ENCODE results near the gene OGDH.

The OGDH gene

GRCh38 chr7:44629829-44630522 is 23.5 kb downstream of the OGDH start:
- peaks cover 59% of the 10 kb centered on the region for H3K4me1 ChIP-seq (ENCODE audit: insufficient read depth, low read length, severe bottlenecking)
- no peak overlapping the region for H2AFZ ChIP-seq (ENCODE audit: low read length)
- H3K27me3 ChIP-seq (ENCODE audit: insufficient read depth, low read length) = no peaks in the 10 kb centered on the region
- H4K20me1 ChIP-seq (ENCODE audit: insufficient read depth, low read length) = no peaks in the 10 kb centered on the region
- H3K36me3 ChIP-seq (ENCODE audit: insufficient read depth, low read length) = peaks cover 25% of the 10 kb centered on the region
- H3F3A ChIP-seq (ENCODE audit: insufficient read depth, low read length) = no peaks in the 10 kb centered on the region
- peak overlapping the region; percentile 95 for H3K27ac ChIP-seq (ENCODE audit: low read depth, low read length, poor library complexity, severe bottlenecking)
- no peaks in the 10 kb centered on the region for H3K9me3 ChIP-seq (ENCODE audit: low read length)
- peak overlapping the region; percentile 49; the same call in 1 of the 2 replicates for H3K9ac ChIP-seq (ENCODE audit: low read length)
- peak overlapping the region; percentile 39 for H3K4me3 ChIP-seq (ENCODE audit: low read depth, low read length, poor library complexity, severe bottlenecking)
- H3K9me2 ChIP-seq (ENCODE audit: low read depth, low read length) = no peaks in the 10 kb centered on the region
- peak overlapping the region; percentile 60 for H3K4me2 ChIP-seq (ENCODE audit: low read length)
- H3K79me2 ChIP-seq (ENCODE audit: insufficient read depth, low read length) = peaks cover 2% of the 10 kb centered on the region; the same call in 1 of the 2 replicates
- TF ChIP-seq EZH2 (IDR thresholded peaks at IDR 0.05; ENCODE audit: borderline replicate concordance, low read length) = no peak
- no peak for TF ChIP-seq CTCF (IDR thresholded peaks at IDR 0.05; ENCODE audit: low read length)

GRCh38 chr7:44630792-44631457 is 24.5 kb downstream of the OGDH start:
- no peak overlapping the region for H3K4me3 ChIP-seq (ENCODE audit: low read depth, low read length, poor library complexity, severe bottlenecking)
- H3K9me2 ChIP-seq (ENCODE audit: low read depth, low read length) = no peaks in the 10 kb centered on the region
- no peaks in the 10 kb centered on the region for H3K79me2 ChIP-seq (ENCODE audit: insufficient read depth, low read length)
- no peaks in the 10 kb centered on the region for H3K9me3 ChIP-seq (ENCODE audit: low read length)
- H3K9ac ChIP-seq (ENCODE audit: low read length) = peak overlapping the region; percentile 49; the same call in 1 of the 2 replicates
- TF ChIP-seq CTCF (IDR thresholded peaks at IDR 0.05; ENCODE audit: low read length) = no peak
- TF ChIP-seq EZH2 (IDR thresholded peaks at IDR 0.05; ENCODE audit: borderline replicate concordance, low read length) = no peak
- peak overlapping the region; percentile 60 for H3K4me2 ChIP-seq (ENCODE audit: low read length)
- H3K36me3 ChIP-seq (ENCODE audit: insufficient read depth, low read length) = peaks cover 16% of the 10 kb centered on the region
- H3F3A ChIP-seq (ENCODE audit: insufficient read depth, low read length) = no peaks in the 10 kb centered on the region
- peak overlapping the region; percentile 95 for H3K27ac ChIP-seq (ENCODE audit: low read depth, low read length, poor library complexity, severe bottlenecking)
- no peaks in the 10 kb centered on the region for H3K27me3 ChIP-seq (ENCODE audit: insufficient read depth, low read length)
- H4K20me1 ChIP-seq (ENCODE audit: insufficient read depth, low read length) = no peaks in the 10 kb centered on the region
- H2AFZ ChIP-seq (ENCODE audit: low read length) = no peak overlapping the region
- H3K4me1 ChIP-seq (ENCODE audit: insufficient read depth, low read length, severe bottlenecking) = peaks cover 59% of the 10 kb centered on the region

GRCh38 chr7:44631458-44632115 is 25.2 kb downstream of the OGDH start:
- no peaks in the 10 kb centered on the region for H3K9me2 ChIP-seq (ENCODE audit: low read depth, low read length)
- no peaks in the 10 kb centered on the region for H3K79me2 ChIP-seq (ENCODE audit: insufficient read depth, low read length)
- TF ChIP-seq CTCF (IDR thresholded peaks at IDR 0.05; ENCODE audit: low read length) (no peak), EZH2 (IDR thresholded peaks at IDR 0.05; ENCODE audit: borderline replicate concordance, low read length) (no peak)
- no peak overlapping the region for H2AFZ ChIP-seq (ENCODE audit: low read length)
- peaks cover 9% of the 10 kb centered on the region for H3K36me3 ChIP-seq (ENCODE audit: insufficient read depth, low read length)
- no peaks in the 10 kb centered on the region for H3F3A ChIP-seq (ENCODE audit: insufficient read depth, low read length)
- H3K4me2 ChIP-seq (ENCODE audit: low read length) = peak overlapping the region; percentile 60; the same call in 1 of the 2 replicates
- H4K20me1 ChIP-seq (ENCODE audit: insufficient read depth, low read length) = no peaks in the 10 kb centered on the region
- H3K27ac ChIP-seq (ENCODE audit: low read depth, low read length, poor library complexity, severe bottlenecking) = peak overlapping the region; percentile 95
- H3K9ac ChIP-seq (ENCODE audit: low read length) = peak overlapping the region; percentile 49; the same call in 1 of the 2 replicates
- H3K27me3 ChIP-seq (ENCODE audit: insufficient read depth, low read length) = no peaks in the 10 kb centered on the region
- no peak overlapping the region for H3K4me3 ChIP-seq (ENCODE audit: low read depth, low read length, poor library complexity, severe bottlenecking)
- H3K4me1 ChIP-seq (ENCODE audit: insufficient read depth, low read length, severe bottlenecking) = peaks cover 59% of the 10 kb centered on the region
- no peaks in the 10 kb centered on the region for H3K9me3 ChIP-seq (ENCODE audit: low read length)

Measured in OCI-LY1 (cell line).